ENCODE results near the gene MDN1. TPM values are rescaled to one million over a fixed set of nuclear protein-coding genes. Genes with fewer than 3 reads are reported as not detected.
A peak's percentile ranks its signal among the peaks of the same experiment; 100 is the strongest.

The MDN1 gene
- total RNA-seq, 2 experiments from 2014 or later: 69.0 TPM

GRCh38 chr6:89799756-89800155, 19.8 kb downstream of the MDN1 start:
- no peak for ATAC-seq
- Mint-ChIP-seq H3K4me1 (ENCODE audit: low read depth) (peaks cover 11% of the 10 kb centered on the region), H3K27ac (peak overlapping the region; percentile 1), H3K9me3 (no peaks in the 10 kb centered on the region), H3K36me3 (ENCODE audit: low read depth) (peaks cover 39% of the 10 kb centered on the region), H3K27me3 (no peaks in the 10 kb centered on the region), H3K4me3 (no peak overlapping the region)
- intact Hi-C loops (cut with micrococcal nuclease): no loop called here
- CTCF ChIA-PET: interaction anchor here (1.0 kb wide), 1 partner anchor 138 kb away, joined by 3 read pairs; no protein-coding TSS in a partner anchor
- no peak for DNase-seq
- TF ChIP-seq CTCF (IDR thresholded peaks at IDR 0.05): no peak
- POLR2A ChIA-PET: interaction anchor here (0.7 to 1.3 kb wide), 3 partner anchors 12 to 29 kb away, joined by 3 to 4 read pairs (median 3); partner anchors contain the start of gene MDN1

- intact Hi-C loops (cut with micrococcal nuclease): no loop called here
- no peak overlapping the region for H3K27ac Mint-ChIP-seq
- DNase-seq (no peak), ATAC-seq (no peak)
- CTCF ChIA-PET: no interaction called here
- POLR2A ChIA-PET: interaction anchor here (0.7 to 1.3 kb wide), 3 partner anchors 21 to 31 kb away, joined by 3 to 4 read pairs (median 3); partner anchors contain the start of genes CASP8AP2 and MDN1
- H3K4me3 Mint-ChIP-seq: no peak overlapping the region
- no peak for TF ChIP-seq CTCF (IDR thresholded peaks at IDR 0.05)
- H3K27me3 Mint-ChIP-seq: no peaks in the 10 kb centered on the region
- no peaks in the 10 kb centered on the region for H3K9me3 Mint-ChIP-seq
- H3K36me3 Mint-ChIP-seq (ENCODE audit: low read depth): peaks cover 46% of the 10 kb centered on the region
- H3K4me1 Mint-ChIP-seq (ENCODE audit: low read depth): peaks cover 16% of the 10 kb centered on the region
Observed at GRCh38 chr6:89799096-89799495, 20.5 kb downstream of the MDN1 start.

GRCh38 chr6:89797317-89797716, 22.3 kb downstream of the MDN1 start:
- H3K4me3 Mint-ChIP-seq: no peak overlapping the region
- peaks cover 27% of the 10 kb centered on the region for H3K4me1 Mint-ChIP-seq (ENCODE audit: low read depth)
- no peaks in the 10 kb centered on the region for H3K9me3 Mint-ChIP-seq
- peaks cover 55% of the 10 kb centered on the region for H3K36me3 Mint-ChIP-seq (ENCODE audit: low read depth)
- no peak for ATAC-seq
- ChIA-PET CTCF (no interaction called here), POLR2A (interaction anchor here (1.0 kb wide), 1 partner anchor 22 kb away, joined by 3 read pairs; no protein-coding TSS in a partner anchor)
- no peak overlapping the region for H3K27ac Mint-ChIP-seq
- intact Hi-C loops (cut with micrococcal nuclease): no loop called here
- H3K27me3 Mint-ChIP-seq: no peaks in the 10 kb centered on the region
- TF ChIP-seq CTCF (IDR thresholded peaks at IDR 0.05): no peak
- no peak for DNase-seq

GRCh38 chr6:89794324-89794723, 25.3 kb downstream of the MDN1 start:
- Mint-ChIP-seq H3K4me1 (ENCODE audit: low read depth) (peaks cover 24% of the 10 kb centered on the region), H3K27me3 (no peaks in the 10 kb centered on the region), H3K4me3 (peak overlapping the region; percentile 50), H3K27ac (peak overlapping the region; percentile 90), H3K36me3 (ENCODE audit: low read depth) (peaks cover 56% of the 10 kb centered on the region), H3K9me3 (no peaks in the 10 kb centered on the region)
- CTCF ChIA-PET: interaction anchor here (2.3 kb wide), 1 partner anchor 26 kb away, joined by 7 read pairs; the partner anchor contains the start of gene MDN1
- ATAC-seq (peak; percentile 88), DNase-seq (peak; percentile 39)
- intact Hi-C loops (cut with micrococcal nuclease): no loop called here
- POLR2A ChIA-PET: interaction anchor here (2.9 kb wide), 1 partner anchor 11 kb away, joined by 12 read pairs; no protein-coding TSS in a partner anchor
- TF ChIP-seq CTCF (IDR thresholded peaks at IDR 0.05): no peak

- ChIA-PET POLR2A (interaction anchor here (1.2 to 2.9 kb wide), 2 partner anchors 12 to 20 kb away, joined by 3 to 12 read pairs; no protein-coding TSS in a partner anchor), CTCF (interaction anchor here (0.8 to 2.3 kb wide), 7 partner anchors 15 to 686 kb away, joined by 3 to 7 read pairs (median 3); partner anchors contain the start of gene MDN1)
- peak overlapping the region; percentile 90 for H3K27ac Mint-ChIP-seq
- DNase-seq: no peak
- H3K4me1 Mint-ChIP-seq (ENCODE audit: low read depth): peaks cover 24% of the 10 kb centered on the region
- no peak for ATAC-seq
- no peak overlapping the region for H3K4me3 Mint-ChIP-seq
- no peaks in the 10 kb centered on the region for H3K27me3 Mint-ChIP-seq
- H3K9me3 Mint-ChIP-seq: no peaks in the 10 kb centered on the region
- peaks cover 56% of the 10 kb centered on the region for H3K36me3 Mint-ChIP-seq (ENCODE audit: low read depth)
- no peak for TF ChIP-seq CTCF (IDR thresholded peaks at IDR 0.05)
- intact Hi-C loops (cut with micrococcal nuclease): no loop called here
Observed at GRCh38 chr6:89793586-89793985, 26.0 kb downstream of the MDN1 start.

Data from activated CD8-positive, alpha-beta T cell treated with anti-CD3 and anti-CD28 coated beads for 36 hours (primary cell).